ENCODE results near the gene DCAF8. TPM values are rescaled to one million over a fixed set of nuclear protein-coding genes. Genes with fewer than 3 reads are reported as not detected.

The DCAF8 gene
- total RNA-seq, 4 donors from 2014 or later, result 126 to 186 (median 172) TPM

GRCh38 chr1:160251011-160251410 lies 11.3 kb downstream of the DCAF8 start:
- H3K36me3 ChIP-seq, result peaks cover 0 to 15% (median 0%) of the 10 kb centered on the region in 3 donors
- peak overlapping the region in 3 of 4 donors; percentile 1 to 61 (median 43) for H3K27ac ChIP-seq
- no peak for TF ChIP-seq POLR2A (IDR thresholded peaks at IDR 0.05)
- no peak for TF ChIP-seq EP300 (IDR thresholded peaks at IDR 0.05)
- TF ChIP-seq CTCF (IDR thresholded peaks at IDR 0.05), result no peak
- no peak overlapping the region for H3K4me3 ChIP-seq
- H3K9me3 ChIP-seq, result no peaks in the 10 kb centered on the region
- peaks cover 0 to 38% (median 0%) of the 10 kb centered on the region in 4 donors for H3K4me1 ChIP-seq
- H3K27me3 ChIP-seq, result no peaks in the 10 kb centered on the region
- DNase-seq (ENCODE audit: low spot score in 2 of 2), result no peak

GRCh38 chr1:160247053-160247452 lies 15.3 kb downstream of the DCAF8 start:
- no peak overlapping the region for H3K4me3 ChIP-seq
- H3K9me3 ChIP-seq, result no peaks in the 10 kb centered on the region
- WGBS, 2 donors, result 85 to 93% methylated on average over 1 of the region's 1 CpG
- H3K27ac ChIP-seq, result peak overlapping the region in 1 of 4 donors; percentile 8
- peaks cover 0 to 61% (median 0%) of the 10 kb centered on the region in 4 donors for H3K4me1 ChIP-seq
- H3K36me3 ChIP-seq, result peaks cover 0 to 17% (median 0%) of the 10 kb centered on the region in 3 donors
- H3K27me3 ChIP-seq, result no peaks in the 10 kb centered on the region
- TF ChIP-seq EP300 (IDR thresholded peaks at IDR 0.05) (no peak), CTCF (IDR thresholded peaks at IDR 0.05) (no peak), POLR2A (IDR thresholded peaks at IDR 0.05) (no peak)
- no peak for DNase-seq (ENCODE audit: low spot score in 2 of 2)

DNA sequence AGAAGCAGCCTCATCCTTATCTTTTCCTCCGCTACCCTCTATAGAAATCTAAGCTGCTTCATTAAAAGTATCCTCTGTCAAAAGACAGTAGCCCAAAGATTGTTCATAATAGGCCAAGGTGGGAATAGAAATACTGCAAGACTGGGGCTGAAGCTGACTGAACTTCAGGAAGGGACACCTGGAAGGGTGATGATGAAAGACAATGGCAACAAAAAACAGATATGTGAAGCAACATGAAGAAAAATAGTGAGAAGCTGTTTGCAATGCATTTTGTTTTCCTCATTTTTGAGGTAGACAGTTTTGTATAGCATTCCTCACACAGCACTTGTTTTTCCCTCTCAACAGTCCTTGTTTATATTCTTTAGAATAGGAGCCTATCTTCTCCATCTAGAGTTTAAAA lies 16.9 kb downstream of the DCAF8 start:
- 67 to 89% methylated on average over 1 of the region's 1 CpG for WGBS, 2 donors
- peaks cover 0 to 49% (median 0%) of the 10 kb centered on the region in 4 donors for H3K4me1 ChIP-seq
- peaks cover 0 to 34% (median 0%) of the 10 kb centered on the region in 3 donors for H3K36me3 ChIP-seq
- no peaks in the 10 kb centered on the region for H3K27me3 ChIP-seq
- TF ChIP-seq CTCF (IDR thresholded peaks at IDR 0.05), result no peak
- no peak for TF ChIP-seq EP300 (IDR thresholded peaks at IDR 0.05)
- no peak for TF ChIP-seq POLR2A (IDR thresholded peaks at IDR 0.05)
- H3K27ac ChIP-seq, result no peak overlapping the region
- no peak overlapping the region for H3K4me3 ChIP-seq
- H3K9me3 ChIP-seq, result no peaks in the 10 kb centered on the region
- DNase-seq (ENCODE audit: low spot score in 2 of 2), result no peak

DNA sequence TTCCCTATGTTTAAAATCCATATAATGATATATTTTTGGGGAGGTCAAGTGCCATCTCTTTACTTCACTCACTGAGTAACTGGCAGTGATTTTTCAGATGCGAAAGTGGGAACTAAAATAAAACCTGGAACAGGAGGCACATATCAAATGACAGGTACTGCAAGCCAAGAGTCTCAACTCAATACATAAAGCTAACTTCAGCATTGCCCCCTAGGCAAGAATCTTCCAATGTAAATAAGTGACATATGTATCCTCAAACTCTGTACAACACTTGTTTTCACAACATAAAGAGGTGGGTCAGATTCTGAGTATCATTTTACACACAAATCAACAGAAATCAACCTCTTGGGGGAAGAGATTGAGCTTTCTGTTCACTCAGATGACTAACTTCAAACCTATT lies 18.1 kb downstream of the DCAF8 start:
- H3K36me3 ChIP-seq, result peaks cover 0 to 46% (median 10%) of the 10 kb centered on the region in 3 donors
- no peaks in the 10 kb centered on the region for H3K9me3 ChIP-seq
- H3K4me1 ChIP-seq, result peaks cover 0 to 49% (median 0%) of the 10 kb centered on the region in 4 donors
- DNase-seq (ENCODE audit: low spot score in 2 of 2), result no peak
- no peak overlapping the region for H3K4me3 ChIP-seq
- 86 to 90% methylated on average over 1 of the region's 1 CpG for WGBS, 2 donors
- H3K27me3 ChIP-seq, result no peaks in the 10 kb centered on the region
- H3K27ac ChIP-seq, result no peak overlapping the region
- TF ChIP-seq EP300 (IDR thresholded peaks at IDR 0.05) (no peak), POLR2A (IDR thresholded peaks at IDR 0.05) (no peak), CTCF (IDR thresholded peaks at IDR 0.05) (no peak)

GRCh38 chr1:160243767-160244166 lies 18.6 kb downstream of the DCAF8 start:
- Histone ChIP-seq H3K4me3 (no peak overlapping the region), H3K36me3 (peaks cover 0 to 50% (median 10%) of the 10 kb centered on the region in 3 donors), H3K27me3 (no peaks in the 10 kb centered on the region), H3K9me3 (no peaks in the 10 kb centered on the region), H3K27ac (no peak overlapping the region), H3K4me1 (peaks cover 0 to 49% (median 0%) of the 10 kb centered on the region in 4 donors)
- TF ChIP-seq EP300 (IDR thresholded peaks at IDR 0.05) (no peak), CTCF (IDR thresholded peaks at IDR 0.05) (no peak), POLR2A (IDR thresholded peaks at IDR 0.05) (no peak)
- DNase-seq (ENCODE audit: low spot score in 2 of 2), result no peak
